Measurements from ENCODE around the gene TMPRSS13.

GRCh38 chr11:117958949-117959348 is 29.7 kb upstream of the TMPRSS13 start:
- TF ChIP-seq POLR2AphosphoS5 (IDR thresholded peaks at IDR 0.05; ENCODE audit: borderline replicate concordance, low read depth, low read length) (no peak), EZH2 (IDR thresholded peaks at IDR 0.05) (no peak), FOXP2 (optimal IDR thresholded peaks at IDR 0.05; ENCODE audit: control extremely low read depth, extremely low read length, insufficient read depth) (no peak)
